Thoracic aorta (tissue), 2 donors: ENCODE measurements around the gene HRH2. TPM values are rescaled to one million over a fixed set of nuclear protein-coding genes. Genes with fewer than 3 reads are reported as not detected.
"Not testable (repeated sequence)": the region's sequence is repeated elsewhere in the genome, so short reads cannot be mapped to it uniquely, and the experiment has no call there.

ENCODE experiments used
- ATAC-seq: fragments of 150-250 bp; one replicate; pipeline ENCODE4 v1.8.0; 2017; ENCODE audit warnings: low read depth; ENCODE audit not compliant: insufficient number of reproducible peaks, low FRiP score
- DNase-seq: peaks from one replicate; pipeline ENCODE4 v3.0.0-alpha.2; 2020; ENCODE audit warnings: low spot score
- H3K27ac ChIP-seq, 2 donors: fragments of 200-600 bp; sonication (generic); 1 replicate in 1 of 2; 2 replicates in 1 of 2; pipeline ENCODE4 v1.5.1; 2016; ENCODE audit warnings: mild to moderate bottlenecking in 2 of 2, moderate library complexity in 2 of 2
- H3K27me3 ChIP-seq: fragments of 200-600 bp; sonication (generic); replicated peaks from 2 replicates; pipeline ENCODE4 v1.6.0; 2016; ENCODE audit warnings: mild to moderate bottlenecking; ENCODE audit not compliant: insufficient read depth
- H3K36me3 ChIP-seq: fragments of 200-600 bp; sonication (generic); one replicate; pipeline ENCODE4 v1.5.1; 2016
- H3K4me1 ChIP-seq, 2 donors: fragments of 200-600 bp; sonication (generic); 1 replicate in 1 of 2; 2 replicates in 1 of 2; pipeline versions ENCODE4 v1.5.1 to v1.6.0; 2016; ENCODE audit warnings: low read depth in 2 of 2, mild to moderate bottlenecking in 1 of 2; ENCODE audit not compliant: control insufficient read depth in 1 of 2
- H3K4me3 ChIP-seq: fragments of 200-600 bp; sonication (generic); 2 replicates; pipeline ENCODE4 v1.5.1; 2016; ENCODE audit warnings: mild to moderate bottlenecking
- H3K9me3 ChIP-seq: fragments of 200-600 bp; sonication (generic); 2 replicates; pipeline ENCODE4 v1.5.1; 2016
- CTCF ChIP-seq: fragments of 200-600 bp; sonication (generic); IDR thresholded peaks from one replicate; pipeline ENCODE4 v1.5.1; 2019; ENCODE audit warnings: antibody characterized with exemption
- total RNA-seq, 2 donors: library from RNA; depleted of rRNA; stranded (reverse); fragments of >200 nt; gene quantifications; one replicate each; pipeline versions ENCODE4 v1.1.0 to v1.2.3, GENCODE V29; 2016

Gene HRH2
- total RNA-seq, 2 donors from 2014 or later = 8.8 to 23.1 TPM

DNA sequence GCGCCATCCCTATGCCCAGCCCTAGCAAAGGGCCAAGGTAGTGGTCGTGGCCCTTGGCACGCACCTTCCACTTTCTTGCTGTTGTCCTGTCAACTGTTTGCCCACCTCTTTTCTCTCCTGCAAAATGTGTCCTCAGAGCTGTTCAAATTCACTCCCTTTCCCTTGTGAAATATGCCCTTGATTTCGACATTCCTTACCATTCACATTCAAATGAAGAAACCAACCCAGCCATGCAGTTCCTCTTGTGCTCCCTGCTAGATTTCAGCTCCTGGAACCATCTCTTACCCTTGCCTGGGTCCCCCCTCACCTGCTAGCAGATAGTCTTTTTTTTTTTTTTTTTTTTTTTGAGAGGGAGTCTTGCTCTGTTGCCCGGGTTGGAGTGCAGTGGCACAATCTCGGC is 19.6 kb upstream of the HRH2 start:
- Histone ChIP-seq H3K4me3 (no peak overlapping the region), H3K4me1 (no peaks in the 10 kb centered on the region), H3K9me3 (no peaks in the 10 kb centered on the region), H3K27ac (no peak overlapping the region), H3K27me3 (no peaks in the 10 kb centered on the region), H3K36me3 (no peaks in the 10 kb centered on the region)
- DNase-seq (no peak), ATAC-seq (no peak)
- no peak for TF ChIP-seq CTCF

GRCh38 chr5:175640106-175640775 is 17.6 kb upstream of the HRH2 start:
- no peak overlapping the region for H3K27ac ChIP-seq
- H3K27me3 ChIP-seq = no peaks in the 10 kb centered on the region
- no peak for DNase-seq
- TF ChIP-seq CTCF = no peak
- ATAC-seq = no peak
- no peaks in the 10 kb centered on the region for H3K9me3 ChIP-seq
- H3K36me3 ChIP-seq = no peaks in the 10 kb centered on the region
- no peak overlapping the region for H3K4me3 ChIP-seq
- H3K4me1 ChIP-seq = no peaks in the 10 kb centered on the region

GRCh38 chr5:175642998-175643397 is 14.9 kb upstream of the HRH2 start:
- ATAC-seq (no peak), DNase-seq (no peak)
- H3K4me1 ChIP-seq = no peaks in the 10 kb centered on the region
- no peaks in the 10 kb centered on the region for H3K36me3 ChIP-seq
- no peak for TF ChIP-seq CTCF
- no peaks in the 10 kb centered on the region for H3K27me3 ChIP-seq
- no peak overlapping the region for H3K27ac ChIP-seq
- H3K4me3 ChIP-seq = no peak overlapping the region
- H3K9me3 ChIP-seq = no peaks in the 10 kb centered on the region

GRCh38 chr5:175646251-175646650 is 11.6 kb upstream of the HRH2 start:
- ATAC-seq (no peak), DNase-seq (no peak)
- Histone ChIP-seq H3K9me3 (no peaks in the 10 kb centered on the region), H3K27ac (no peak overlapping the region), H3K27me3 (no peaks in the 10 kb centered on the region), H3K4me1 (no peaks in the 10 kb centered on the region), H3K4me3 (no peak overlapping the region), H3K36me3 (no peaks in the 10 kb centered on the region)
- TF ChIP-seq CTCF = no peak

GRCh38 chr5:175649967-175650366 is 7.9 kb upstream of the HRH2 start:
- Histone ChIP-seq H3K36me3 (no peaks in the 10 kb centered on the region), H3K27ac (no peak overlapping the region), H3K9me3 (no peaks in the 10 kb centered on the region), H3K4me1 (peaks cover 6 to 7% of the 10 kb centered on the region in 2 donors), H3K4me3 (no peak overlapping the region), H3K27me3 (no peaks in the 10 kb centered on the region)
- TF ChIP-seq CTCF = no peak
- DNase-seq (no peak), ATAC-seq (no peak)

- H3K36me3 ChIP-seq, H3K27ac ChIP-seq, H3K9me3 ChIP-seq, H3K4me1 ChIP-seq, DNase-seq, H3K27me3 ChIP-seq, H3K4me3 ChIP-seq, ATAC-seq: not testable (repeated sequence)
Observed at GRCh38 chr5:175650430-175651205, 7.3 kb upstream of the HRH2 start.
